Stimulated activated CD4-positive, alpha-beta T cell treated with anti-CD3 and anti-CD28 coated beads, TNF-alpha, amount 100 ng/mL, for 48 hours (primary cell): Measurements from ENCODE around the gene FAM234B.
"Not testable (repeated sequence)": the region's sequence is repeated elsewhere in the genome, so short reads cannot be mapped to it uniquely, and the experiment has no call there.

Experiments used
- DNase-seq, 3 donors: peaks; one replicate each; pipeline ENCODE4 v3.0.0-alpha.2; 2020; ENCODE audit warnings: low read depth in 3 of 3

The FAM234B gene

DNA sequence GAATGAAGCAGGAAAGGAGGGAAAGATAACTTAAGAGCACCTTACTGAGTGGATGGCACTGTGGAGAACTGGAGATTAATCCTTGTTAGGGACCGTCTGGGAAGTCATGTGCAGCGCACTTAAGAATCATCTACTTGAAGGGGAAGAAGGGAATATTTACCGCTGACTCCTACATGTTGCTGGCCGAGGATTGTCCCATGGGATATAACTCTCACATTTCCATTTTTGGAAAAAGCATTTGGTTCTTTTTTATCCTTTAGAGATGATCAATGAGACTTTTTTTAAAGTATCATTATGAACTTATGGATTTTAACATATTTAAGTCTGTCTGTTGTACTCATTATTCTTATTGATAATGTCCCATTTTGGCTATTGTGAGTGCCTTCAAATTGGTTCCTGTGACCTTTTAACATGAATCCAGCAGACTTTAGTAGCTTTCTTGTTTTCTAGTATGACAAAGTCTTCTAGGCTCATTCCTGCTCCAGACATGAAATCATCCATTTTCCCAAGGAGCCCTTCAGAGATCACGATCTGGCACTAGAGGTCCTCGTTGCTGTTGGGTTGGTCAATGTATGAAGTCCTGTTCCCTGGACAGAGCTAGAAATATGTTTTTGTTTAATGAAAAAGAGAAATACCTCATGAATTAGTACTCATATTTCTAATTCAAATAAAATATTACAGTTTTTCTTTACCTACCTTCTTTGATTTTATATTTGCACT is 20.2 kb upstream of the FAM234B start:
- no peak for DNase-seq

DNA sequence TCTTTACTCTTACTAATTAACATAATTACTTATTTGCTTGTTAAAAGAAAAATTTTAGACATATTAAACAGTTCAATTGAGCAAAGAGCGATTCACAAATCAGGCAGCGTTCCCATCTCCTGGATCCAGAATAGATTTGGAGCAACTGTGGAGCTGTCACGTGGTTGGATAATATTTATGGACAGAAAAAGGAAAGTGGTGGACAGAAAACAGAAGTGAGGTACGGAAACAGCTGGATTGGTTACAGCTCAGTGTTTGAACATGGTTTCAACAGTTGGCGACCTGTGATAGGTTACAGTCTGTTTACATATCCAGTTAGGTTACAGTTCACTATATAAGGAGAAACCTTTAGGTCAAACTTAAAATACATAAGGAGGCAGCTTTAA is 19.7 kb upstream of the FAM234B start:
- DNase-seq = no peak

DNA sequence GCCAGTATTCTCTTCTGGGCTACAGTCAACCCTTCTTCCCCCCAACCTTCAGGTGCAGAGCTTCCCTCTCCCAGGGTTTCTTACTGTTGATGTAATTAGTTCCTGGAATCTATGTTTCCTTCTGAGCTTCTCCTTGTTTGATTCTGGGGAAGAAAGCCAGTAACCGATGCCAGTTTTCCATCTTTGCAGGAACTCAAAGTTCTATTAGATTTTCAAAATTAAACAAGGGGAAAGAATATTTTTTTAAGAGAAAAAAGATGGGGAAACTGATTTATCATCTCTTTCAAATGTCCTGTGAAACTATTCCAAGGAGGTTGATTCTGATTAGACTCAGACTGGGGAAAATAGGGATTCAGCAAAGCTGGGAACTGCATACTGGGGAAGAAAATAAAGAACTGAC is 17.9 kb upstream of the FAM234B start:
- DNase-seq = no peak

DNA sequence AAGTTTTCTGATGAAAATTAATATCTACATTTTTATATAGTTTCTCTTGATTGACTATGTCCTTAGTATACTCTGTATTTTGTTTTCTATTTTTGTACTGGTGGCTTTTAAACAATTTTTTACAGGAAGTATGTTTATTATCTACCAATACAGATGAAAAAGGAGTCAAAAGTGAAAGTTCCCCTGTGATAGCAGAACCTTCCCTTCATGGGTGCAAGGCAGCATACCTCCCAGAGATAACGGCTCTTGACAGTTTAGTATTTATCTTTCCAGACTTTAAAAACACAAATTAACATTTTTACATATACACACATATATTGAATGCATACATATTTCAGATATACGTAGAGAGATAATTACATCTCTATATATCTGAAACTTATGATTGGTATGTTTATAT is 17.1 kb upstream of the FAM234B start:
- no peak for DNase-seq

DNA sequence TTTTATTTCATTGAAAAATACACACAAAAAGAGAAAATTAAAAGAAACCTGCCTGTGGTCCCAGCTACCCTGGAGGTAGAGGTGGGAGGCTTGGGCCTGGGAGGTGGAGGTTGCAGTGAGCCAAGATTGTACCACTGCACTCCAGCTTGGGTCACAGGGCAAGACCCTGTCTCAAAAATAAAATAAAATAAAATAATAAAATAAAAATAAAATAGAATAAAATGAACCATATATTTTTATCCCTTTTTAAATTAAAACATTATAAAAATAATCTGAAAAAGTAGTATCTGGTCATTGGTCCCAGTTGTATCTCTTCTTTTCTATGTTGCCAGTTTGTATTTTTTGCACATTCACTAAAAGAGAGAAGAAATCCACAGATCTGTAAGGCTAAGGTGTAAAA is 16.7 kb upstream of the FAM234B start:
- DNase-seq = no peak

DNA sequence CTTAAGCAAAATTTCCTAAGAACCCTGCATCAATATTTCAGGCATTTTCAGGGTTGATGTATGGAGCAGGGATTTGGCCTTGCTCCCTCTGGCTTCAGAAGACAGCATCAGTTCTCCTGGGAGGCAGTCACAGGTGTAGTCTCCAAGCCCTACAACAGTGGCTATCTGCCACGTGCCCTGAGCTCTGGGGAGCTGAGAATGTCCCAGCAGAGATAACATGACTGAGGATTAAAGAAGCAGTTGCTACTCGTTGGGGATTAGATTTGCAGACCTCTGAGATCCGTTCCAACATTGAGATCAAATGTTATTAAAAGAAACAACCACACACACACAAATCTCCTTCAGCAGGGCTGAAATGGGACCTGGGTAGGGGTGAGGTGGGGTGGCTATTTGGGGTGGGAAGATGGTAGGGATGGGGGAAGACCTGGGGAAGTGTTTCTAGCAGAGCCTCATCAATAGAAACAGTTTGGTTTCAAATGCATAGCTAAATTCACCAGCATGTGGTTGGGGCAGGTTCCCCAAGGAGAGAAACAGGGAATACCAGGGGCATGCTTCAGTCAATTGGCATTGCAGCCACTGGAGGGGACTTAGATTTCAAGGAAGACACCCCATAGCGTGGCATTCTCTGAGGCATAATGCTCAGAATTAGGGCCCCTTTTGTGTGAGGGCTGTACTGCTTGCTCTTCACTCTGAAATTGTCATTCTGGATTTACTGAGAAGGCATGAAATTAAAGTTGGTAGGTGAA is 15.2 kb upstream of the FAM234B start:
- no peak for DNase-seq

DNA sequence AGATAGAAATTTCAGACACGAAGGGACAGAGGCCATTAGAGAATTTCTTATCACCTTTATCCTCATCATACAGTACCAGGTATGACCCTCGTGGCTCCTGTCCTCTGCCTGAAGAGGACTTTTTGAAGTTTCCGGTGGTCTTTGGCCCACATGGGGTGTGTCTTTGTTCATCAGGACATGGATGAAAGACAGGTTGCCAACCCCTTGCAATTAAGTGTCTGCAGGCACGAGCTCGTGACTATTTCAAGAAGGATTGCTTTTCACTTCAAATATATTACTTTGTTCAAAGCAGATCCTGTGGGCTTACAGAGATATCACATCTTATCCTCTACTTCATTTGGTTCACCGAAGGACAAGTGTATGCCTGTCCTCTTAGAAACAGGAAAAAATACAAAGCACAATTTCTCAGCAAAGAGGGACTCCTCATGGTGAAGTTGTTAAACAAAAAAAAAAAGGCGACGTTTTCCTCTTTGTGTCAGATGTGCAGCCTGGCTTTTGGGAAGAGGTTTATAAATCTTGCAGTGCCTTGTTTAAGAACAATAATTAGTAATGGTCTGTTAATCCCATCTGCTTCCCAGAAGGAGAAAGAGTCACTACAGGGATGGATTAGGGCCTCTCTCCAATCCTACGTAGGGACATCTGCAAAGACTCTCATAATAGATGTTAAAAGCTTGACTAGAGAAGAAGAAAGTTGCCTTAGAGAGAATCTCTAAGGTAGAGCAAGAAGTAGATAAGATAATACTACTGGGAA is 13.5 kb upstream of the FAM234B start:
- no peak for DNase-seq

DNA sequence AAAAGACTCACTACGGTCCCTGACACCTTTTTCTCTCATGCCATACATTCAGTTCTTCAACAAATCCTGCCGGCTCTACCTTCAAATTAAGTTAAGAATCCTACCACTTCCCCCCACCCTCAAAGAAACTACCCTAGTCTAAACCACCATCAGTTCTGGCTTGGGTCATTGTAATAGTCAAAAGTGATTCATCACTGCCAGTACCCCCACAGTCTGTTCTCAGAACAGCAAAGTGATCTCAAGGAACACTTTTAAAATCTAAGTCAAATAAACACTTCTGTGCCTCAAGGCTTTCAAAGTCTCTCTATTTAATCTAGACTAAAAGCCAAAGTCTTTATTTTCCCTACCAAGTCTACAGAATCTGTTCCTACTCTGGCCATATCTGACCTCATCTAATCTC is 12.0 kb upstream of the FAM234B start:
- DNase-seq = no peak

DNA sequence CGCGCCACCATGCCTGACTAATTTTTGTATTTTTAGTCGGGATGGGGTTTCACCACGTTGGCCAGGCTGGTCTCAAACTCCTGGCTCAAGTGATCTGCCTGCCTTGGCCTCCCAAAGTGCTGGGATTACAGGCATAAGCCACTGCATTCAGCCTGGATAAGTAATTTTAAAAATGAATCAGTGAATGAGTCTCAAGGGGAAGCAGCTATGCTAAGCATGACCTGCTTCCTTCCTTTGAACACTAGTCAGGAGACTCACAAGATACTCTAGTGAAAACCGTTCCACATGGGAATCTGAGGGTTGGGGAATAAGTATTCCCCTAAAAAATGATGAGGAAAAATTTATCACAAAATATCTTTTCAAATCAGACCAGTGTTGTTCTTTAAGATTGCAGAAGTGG is 10.7 kb upstream of the FAM234B start:
- no peak for DNase-seq

DNA sequence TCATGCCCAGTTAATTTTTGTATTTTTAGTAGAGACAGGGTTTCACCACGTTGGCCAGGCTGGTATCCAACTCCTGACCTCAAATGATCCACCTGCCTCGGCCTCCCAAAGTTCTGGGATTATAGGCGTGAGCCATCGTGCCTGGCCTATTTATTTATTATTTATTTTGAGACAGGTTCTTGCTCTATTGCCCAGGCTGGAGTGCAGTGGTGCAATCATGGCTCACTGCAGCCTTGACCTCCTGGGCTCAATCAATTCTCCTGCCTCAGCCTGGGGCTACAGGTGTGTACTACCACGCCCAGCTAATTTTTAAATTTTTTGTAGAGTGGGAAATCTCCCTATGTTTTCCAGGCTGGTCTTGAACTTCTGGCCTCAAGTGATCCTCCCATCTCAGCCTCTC is 8.8 kb upstream of the FAM234B start:
- DNase-seq = not testable (repeated sequence)

DNA sequence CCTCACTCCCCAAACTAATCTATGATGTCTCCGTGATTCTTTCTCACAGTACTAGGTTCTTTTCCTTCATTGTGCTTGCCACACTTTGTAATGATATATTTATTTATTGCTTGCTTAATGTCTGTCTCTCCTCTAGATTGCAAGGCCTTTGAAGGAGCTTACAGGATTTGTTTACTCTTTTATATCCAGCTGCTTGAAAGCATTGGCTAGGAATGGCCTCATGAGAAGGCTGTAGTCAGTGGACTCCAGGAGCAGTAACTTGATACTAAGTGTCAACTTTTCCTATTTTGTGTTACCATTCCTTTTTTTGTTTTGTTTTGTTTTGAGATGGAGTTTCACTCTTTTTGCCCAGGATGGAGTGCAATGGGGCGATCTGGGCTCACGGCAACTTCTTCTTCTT is 7.3 kb upstream of the FAM234B start:
- no peak for DNase-seq

DNA sequence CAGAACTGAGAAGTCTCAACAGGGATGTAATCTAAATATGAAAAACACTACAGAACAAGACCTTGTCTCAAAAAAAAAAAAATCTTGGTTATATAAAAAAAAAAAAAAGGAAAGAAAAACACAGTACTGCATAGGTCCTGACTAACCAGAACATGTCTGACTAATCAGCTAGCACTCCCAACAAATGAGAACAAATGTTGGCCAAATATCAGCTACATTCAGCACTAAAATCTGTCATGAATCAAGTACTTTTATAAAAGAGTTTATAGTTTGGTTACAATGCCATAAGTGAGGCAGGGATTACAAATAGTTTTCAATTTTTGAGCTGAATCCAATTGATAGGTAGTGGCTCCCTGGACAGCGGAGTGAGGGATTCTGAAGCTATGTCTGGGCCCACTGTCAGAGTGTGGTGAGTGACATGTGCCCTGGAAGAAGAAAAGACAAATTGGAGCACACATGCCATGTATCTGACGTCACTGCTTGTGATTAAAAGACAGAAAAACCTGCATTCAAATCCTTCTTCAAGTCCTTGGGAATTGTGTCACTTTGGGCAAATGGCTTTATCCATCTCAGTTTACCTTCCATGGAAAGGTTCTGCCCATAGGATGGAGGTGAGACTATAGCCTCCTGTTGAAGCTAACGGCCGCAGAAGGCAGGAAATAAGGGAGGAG is 5.6 kb upstream of the FAM234B start:
- DNase-seq = no peak

DNA sequence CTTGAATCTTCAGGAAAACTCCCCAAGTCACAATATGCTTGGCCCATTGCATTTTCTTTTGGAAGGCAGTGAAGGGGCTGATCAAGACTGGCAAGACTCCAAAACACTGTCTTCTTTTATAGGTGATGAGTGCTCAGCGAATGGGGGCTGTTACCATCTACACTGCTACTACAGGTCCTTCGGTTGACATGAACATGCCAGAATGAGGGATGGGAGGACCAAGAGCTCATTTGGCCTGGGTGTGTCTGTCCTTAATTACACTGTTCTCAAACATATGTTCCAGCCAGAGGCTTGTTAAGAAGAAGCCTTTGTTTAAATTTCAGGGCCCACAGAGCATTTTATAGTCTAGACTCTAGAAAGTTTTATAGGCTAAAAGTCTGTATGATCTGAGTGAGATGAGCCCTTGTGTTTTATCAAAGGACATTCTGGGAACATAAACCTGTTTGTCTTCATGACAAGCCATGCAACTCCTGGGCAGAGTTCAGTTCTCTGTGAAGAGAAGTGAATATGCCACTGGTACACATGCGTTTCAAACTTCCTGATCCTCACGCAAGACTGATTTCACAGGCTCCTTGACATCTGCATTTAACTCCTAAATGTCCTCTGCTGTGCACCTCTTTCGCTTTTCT is 4.7 kb upstream of the FAM234B start:
- no peak for DNase-seq

DNA sequence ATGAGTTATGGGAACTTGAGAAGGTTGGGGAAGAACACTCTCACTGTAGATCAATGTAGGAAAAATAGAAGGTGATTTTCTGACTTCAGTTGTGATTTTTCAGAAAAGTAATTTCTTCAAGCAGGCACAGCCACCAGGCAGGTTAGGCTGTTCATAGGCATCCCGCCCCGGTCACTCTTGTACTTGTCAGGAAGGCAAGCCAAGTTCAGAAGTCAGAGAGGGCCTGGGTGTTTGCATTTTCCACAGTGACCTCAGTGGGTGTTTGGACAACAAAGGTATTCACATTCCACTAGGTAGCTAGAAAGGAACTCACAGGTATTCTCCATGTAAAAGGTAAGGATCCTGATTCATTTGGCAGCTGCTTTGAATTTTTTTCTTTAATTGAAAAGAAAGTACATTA is 3.0 kb upstream of the FAM234B start:
- DNase-seq = no peak

DNA sequence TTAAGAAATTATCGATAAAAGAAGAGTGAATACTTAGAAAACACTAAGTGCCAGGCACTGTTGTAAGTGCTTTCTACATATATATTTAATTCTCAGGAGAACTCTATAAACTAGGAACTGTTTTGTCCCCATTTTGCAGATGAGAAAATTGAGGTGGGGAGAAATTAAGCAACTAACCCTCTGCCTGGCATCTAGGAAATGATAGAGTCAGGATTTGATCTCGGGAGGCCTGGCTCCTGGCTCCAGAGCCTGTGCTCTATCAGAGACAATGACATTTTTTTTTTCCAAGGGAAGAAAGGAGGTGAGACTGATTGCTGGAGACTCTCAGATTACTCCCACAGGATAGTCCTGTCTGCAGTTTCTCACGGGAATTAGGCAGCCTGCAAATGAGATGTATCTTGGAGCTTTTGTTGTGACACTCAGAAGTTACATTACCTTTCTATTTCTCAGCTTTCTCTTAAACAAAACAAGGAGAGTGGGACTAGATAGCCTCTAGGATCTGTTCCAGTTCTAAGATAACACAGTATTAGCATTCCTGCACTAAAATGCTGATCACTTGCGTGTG is 1.4 kb upstream of the FAM234B start:
- DNase-seq = no peak

DNA sequence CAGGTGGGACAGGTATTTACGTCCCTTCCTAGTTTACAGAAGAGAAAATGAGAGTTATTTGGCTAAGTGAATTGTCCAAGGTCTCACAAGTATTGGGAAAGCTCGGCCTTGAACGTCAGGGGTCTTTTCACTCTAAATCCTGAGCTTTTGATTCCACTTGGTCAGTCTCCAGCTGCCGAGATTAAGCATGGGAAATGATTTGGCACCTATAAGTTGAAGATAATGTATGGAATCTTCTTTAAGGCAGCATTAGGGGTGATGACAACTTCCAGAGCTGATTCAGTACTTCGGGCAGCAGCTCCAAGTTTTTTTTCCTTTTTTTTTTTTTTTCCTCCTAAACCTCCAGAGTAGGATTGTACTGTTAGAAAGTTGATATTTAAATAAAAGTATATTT is 722 bp downstream of the FAM234B start:
- no peak for DNase-seq

DNA sequence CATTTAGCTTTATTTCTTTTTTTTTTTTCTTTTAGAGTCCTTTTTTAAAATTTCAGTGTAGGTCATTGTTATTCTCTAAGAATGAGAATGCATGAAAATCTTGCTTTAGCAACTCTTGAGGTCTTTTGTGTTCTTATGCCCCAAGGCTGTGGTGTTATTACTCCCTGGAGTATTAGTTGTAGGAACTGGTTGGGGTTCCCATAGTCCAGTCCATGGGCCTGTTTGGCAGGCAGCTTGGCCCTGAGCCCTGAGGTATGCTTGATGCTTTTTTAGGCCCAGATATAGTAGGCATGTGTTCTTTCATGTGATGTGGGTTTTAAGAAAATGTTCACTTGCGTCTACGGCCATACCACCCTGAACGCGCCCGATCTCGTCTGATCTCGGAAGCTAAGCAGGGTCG is 1.6 kb downstream of the FAM234B start:
- DNase-seq = no peak

DNA sequence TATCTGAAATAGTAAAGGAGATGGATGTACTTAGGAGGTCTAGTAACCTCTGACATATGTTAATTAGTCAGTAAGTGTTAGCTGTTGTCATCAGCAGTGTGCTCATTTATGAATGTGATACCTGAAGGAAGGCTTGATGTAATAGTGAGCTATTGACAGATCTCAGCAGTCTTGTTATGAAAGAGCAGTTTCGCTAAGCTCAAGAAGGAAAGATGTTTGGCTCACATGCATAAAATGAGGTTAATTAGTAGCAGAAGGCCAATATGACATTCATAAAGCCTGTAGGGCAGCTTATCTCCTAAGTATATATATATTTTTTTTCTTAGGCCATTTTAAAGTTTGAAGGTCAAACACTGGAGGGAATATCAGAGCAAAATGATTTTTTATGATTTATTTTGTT is 2.8 kb downstream of the FAM234B start:
- DNase-seq = no peak

DNA sequence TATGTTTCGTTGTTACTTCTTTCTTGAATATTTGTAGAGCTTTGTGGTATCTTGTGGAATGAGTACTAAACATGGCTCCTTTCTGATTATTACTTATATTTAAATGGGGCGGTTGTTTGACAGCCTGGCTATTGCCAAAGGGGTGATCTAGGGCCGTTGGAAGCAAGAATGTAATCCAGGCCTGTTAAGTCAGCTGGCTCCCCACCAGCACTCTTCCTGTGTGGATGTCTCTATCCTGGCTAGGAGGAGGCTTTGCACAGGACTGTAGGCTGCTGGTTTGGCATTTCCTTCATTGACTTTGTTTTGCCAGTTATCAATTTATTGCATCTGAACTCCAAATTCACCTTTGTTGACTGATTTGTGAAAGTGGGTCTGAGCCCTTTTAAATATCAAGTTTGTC is 5.6 kb downstream of the FAM234B start:
- no peak for DNase-seq

DNA sequence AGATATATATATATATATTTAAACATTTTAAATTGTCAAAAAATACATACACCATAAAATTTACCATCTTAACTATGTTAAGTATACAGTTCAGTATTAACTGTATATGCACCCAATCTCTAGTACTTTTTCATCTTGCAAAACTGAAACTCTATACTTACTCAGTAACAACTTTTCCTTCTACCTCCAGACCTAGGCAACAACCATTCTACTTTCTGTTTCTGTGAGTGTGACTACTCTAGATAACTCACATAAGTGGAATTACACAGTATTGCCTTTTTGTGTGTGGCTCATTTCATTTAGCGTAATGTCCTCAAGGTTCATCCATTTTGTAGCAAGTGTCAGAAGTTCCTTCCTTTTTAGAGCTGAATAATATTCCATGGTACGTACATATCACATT is 8.2 kb downstream of the FAM234B start:
- no peak for DNase-seq

DNA sequence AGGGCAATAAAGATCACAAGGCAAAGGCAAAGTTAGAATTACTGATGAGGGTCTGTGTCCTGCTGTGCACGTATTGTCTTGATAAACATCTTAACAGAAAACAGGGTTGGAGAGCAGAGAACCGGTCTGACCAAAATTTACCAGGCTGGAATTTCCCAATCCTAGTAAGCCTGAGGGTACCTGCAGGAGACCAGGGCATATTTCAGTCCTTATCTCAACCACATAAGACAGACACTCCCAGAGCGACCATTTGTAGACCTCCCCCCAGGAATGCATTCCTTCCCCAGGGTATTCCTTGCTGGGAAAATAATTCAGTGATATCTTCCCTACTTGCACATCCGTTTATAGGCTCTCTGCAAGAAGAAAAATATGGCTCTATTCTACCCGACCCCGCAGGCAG is 9.4 kb downstream of the FAM234B start:
- not testable (repeated sequence) for DNase-seq

DNA sequence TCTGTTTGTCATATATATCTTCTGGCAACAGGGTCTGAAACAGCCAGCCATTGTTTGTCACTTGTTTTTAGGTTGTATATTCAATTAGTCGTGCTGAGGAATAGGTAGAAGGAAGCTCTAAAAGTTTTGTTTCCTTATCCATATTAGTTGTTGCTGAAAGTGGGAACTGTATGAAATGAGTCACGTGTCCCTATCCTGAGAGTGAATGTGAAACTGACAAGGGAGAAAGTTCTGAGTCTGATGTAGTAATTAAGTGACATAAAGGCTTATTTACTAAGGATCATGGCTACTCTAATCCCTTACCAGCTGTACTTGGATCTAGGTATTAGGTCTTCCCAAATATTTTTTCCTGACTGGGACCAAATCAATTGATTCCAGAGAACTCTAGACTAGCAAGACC is 16.4 kb downstream of the FAM234B start:
- DNase-seq = no peak
